GM19239 (cell line): ENCODE data around the gene RAB36.
A peak's percentile ranks its signal among the peaks of the same experiment; 100 is the strongest.

ENCODE experiments used
- DNase-seq: peaks from one replicate; pipeline ENCODE4 v3.0.0; 2011; ENCODE audit warnings: low spot score; ENCODE audit not compliant: insufficient read length
- FAIRE-seq: peaks from 2 replicates; lab custom pipeline; 2011; peaks lifted over from hg19 to GRCh38; lab: Jason Lieb, UNC

Gene RAB36, protein sequence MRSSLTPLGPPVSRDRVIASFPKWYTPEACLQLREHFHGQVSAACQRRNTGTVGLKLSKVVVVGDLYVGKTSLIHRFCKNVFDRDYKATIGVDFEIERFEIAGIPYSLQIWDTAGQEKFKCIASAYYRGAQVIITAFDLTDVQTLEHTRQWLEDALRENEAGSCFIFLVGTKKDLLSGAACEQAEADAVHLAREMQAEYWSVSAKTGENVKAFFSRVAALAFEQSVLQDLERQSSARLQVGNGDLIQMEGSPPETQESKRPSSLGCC

GRCh38 chr22:23144932-23145877 is at the start of gene RAB36:
Gene RAB36, plus strand, starts transcription at chr22:23145477. Its CDS starts 1,140 bp downstream, at chr22:23146617.
- FAIRE-seq = peak; percentile 60
- peak; percentile 78 for DNase-seq

- DNase-seq (no peak), FAIRE-seq (no peak)
These were observed 49.4 kb upstream of the RAB36 start for GRCh38 chr22:23095733-23096342.

DNA sequence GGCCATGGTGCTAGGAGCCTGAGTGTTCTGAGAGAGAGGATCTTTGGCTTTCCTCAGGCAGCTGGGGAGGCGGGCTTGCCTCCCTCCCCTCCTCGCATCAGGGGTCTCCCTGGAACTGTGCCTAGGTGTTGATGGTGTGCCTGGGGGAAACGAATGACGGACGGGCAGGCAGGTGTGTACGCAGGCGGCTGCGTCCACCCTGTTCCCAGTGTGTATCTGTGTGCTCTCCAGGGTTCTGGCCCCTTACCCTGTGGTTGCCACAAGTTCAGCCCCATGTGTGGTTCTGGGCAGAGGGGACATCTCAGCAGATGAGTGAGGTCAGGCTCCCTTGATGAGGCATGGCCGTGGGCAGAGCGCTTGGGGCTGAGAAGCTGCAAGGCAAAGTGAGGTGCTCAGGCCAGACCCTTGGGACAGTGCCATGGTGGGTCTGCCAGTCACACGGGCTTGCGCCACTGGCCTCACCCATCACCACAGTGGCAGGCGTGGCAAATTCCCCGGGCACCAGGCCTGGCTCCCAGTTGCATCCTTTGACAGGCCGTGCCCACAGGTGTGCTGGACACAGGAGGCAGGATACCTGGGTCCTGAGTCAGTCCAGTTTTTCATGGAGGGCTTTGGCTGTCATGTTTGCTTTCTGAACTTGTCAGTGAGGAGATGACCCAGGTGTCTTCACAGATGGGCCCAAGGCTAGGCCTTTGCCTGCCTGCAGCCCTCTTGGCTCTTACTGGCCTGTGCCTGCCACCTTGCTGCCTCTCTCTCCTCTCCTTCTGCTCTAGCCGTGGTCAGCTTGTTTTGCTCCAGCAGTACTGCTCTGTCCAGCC is 47.7 kb upstream of the RAB36 start:
- DNase-seq (no peak), FAIRE-seq (no peak)

DNA sequence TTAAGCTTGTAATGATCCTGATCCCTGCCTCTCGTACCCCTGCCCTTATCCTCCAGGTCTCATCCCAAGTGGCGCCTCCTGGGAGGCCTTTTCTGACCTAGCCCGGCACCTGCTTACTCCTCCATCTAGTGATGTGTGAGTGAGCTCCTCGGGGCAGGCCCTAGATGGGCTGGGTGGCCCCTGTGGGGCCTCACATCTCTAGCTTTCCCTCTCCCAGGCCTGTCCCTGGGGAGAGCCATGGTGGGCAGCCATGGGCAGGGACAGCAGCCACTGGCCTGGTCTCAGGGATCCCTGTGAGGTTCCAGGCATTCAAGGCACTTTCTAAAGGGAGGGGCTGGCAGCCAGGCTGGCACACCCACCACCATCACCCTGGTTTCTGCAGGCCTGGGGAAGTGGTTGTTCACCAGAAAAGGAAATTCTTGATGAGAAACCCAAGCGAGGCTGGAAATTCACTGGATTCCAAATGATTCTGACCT is 47.0 kb upstream of the RAB36 start:
- DNase-seq (no peak), FAIRE-seq (no peak)

DNA sequence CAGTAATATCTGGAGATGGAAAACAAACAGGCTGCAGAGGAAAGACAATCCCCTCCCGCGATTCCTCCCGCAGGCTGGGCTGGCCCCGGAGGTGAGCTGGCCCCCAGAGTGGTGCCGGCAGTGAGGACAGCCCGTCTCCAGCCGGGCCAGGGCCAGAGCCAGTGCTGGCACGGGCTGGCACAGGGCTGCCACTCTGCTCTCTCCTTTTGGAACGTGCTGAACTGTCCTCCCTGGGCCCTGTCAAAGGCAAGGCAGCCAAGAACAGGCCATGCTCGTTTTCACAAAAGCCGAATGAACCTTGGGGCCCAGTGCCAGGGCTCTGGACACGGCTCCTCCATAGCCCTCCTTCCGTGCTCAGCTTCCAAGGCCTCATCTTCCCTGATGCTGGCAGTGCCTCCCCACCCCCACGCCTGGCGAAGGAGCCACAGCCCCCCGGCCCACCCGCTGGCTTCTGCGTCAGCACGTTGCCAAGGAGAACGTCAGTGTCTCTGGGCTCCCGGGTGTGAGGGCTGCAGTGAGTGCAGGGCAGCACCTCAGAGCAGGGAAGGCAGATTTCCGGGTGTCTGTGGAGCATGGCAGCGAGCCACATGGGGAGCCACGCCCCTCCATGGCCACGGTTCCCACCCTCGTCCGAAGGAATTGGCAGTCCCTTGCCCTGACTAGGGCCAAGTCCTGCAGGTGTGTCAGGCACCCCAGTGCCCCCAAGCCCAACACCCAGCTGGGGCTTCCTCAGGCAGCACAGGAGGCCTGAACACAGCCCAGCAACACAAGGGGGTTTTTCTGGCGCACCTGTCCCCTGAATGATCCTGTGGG is 46.4 kb upstream of the RAB36 start:
- FAIRE-seq (no peak), DNase-seq (no peak)

DNA sequence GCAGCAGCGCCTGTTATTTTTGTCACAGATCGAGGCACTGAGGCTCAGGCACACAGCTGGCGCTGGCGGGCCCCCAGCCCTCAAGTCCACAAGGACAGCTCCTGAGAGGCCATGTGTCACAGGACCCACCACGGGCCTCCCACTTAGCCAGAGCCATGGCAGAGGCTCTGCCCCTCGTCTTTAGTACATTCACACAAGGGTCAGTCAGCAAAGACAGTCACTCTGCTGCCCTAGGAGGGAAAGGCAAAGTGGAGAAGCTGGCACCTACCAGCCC is 45.8 kb upstream of the RAB36 start:
- FAIRE-seq (no peak), DNase-seq (no peak)

DNA sequence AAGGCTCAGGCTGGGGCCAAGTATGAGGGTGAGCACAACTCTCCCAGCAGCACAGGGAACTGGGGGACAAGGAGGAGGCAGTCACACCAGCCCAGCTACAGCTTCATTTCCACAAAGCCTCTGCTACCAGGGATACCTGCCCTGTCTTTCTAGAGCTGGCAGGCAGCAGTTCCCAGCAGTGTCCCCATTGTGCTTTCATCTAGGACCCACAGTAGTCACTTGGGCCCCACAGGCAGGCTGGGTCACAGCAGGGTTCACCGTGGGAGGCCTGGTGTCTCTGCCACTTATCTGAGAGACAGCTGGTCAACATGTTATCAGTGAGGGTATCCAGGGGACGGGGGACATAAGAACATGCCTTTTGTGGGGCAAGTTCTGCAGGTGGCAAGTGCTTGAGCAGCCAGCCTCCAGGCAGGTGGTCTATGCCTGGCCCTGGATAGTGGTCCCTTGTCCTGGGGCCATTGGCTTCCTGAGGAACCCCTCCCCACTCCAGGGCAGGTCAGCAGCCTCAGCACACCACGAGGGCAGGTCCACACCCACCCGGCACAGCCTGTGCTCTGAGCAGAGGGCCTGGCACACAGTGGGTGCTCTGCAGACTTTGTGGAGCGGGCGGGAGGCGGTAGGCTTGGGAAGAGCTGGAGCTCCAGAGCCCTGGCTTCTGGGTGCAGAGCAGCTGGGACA is 45.0 kb upstream of the RAB36 start:
- no peak for FAIRE-seq

DNA sequence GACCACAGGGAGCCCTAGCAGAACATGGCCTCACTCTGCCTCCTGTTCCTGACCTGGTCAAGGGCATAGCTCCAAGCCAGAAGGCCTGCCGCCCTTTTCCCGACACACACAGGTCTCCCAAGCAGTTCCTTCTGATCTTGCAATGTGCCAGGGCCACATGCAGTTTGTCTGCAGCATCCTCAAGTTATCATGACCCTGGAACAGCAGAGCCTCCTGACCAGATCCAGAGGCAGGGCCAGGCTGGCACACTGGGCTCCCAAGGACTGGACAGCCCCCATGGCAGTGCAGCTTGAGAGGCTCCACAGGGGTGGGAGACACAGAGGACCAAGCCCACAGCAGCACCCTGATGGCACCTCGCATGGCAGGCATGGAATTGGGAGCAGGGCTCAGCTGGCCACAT is 43.8 kb upstream of the RAB36 start:
- DNase-seq = no peak
- no peak for FAIRE-seq

More for the DNA sequence above, 45.0 kb upstream of the RAB36 start:
- no peak for DNase-seq

DNA sequence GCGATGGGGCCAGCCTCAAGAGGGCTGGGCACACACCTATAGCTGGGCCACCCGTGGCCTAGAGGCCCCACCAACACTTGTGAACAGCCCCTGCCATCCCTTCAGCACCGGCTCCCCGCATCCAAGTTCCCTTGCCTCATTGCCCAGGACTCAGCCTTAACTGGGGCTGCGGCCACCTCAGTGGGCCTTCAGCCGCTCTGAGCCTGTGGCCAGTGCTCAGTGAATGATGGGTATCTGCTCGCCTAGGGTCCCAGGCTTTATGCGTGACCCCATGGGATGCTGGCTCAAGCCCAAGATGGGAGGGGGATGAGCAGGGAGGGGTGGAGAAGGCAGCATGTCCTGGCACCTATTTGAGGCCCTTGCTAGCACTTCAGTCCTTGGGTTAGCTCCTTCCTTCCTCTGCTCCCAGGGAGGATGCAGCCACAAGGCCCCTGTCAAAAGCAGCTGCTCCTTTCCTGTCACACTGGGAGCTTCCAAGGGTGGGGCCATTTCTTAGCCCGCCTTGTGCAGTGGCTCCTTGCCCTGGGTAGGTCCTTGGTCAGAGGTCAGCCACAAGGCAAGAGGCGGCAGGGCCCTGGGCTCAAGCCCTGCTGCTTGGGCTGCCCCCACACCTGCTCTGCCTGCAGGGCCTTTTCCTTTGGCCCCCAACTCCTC is 43.1 kb upstream of the RAB36 start:
- no peak for FAIRE-seq
- no peak for DNase-seq

GRCh38 chr22:23102776-23103175 is 42.5 kb upstream of the RAB36 start:
- no peak for DNase-seq
- no peak for FAIRE-seq

GRCh38 chr22:23103199-23103954 is 41.9 kb upstream of the RAB36 start:
- no peak for FAIRE-seq

GRCh38 chr22:23104187-23104971 is 40.9 kb upstream of the RAB36 start:
- FAIRE-seq = no peak

More at GRCh38 chr22:23103199-23103954, 41.9 kb upstream of the RAB36 start:
- DNase-seq = no peak

DNA sequence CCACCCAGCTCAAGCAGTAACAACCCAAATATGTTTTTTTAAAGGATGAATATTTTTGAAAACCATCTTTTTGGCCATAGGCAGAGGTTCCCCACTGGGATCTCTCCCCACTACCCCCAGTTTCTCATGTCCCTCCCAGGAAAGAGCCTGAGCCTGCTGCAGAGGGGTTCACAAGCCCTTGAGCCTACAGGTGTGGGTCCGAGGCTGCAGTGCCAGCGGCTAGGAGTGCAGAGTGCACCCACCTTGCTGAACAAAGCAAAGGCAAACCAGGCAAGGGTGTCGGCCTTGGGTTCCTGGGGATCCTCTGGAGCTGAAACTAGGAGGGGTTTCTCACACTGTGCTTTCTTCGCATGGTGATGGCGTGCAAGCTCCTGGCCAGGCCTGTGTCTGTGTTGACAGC is 40.0 kb upstream of the RAB36 start:
- DNase-seq (no peak), FAIRE-seq (no peak)

More at GRCh38 chr22:23104187-23104971, 40.9 kb upstream of the RAB36 start:
- DNase-seq = no peak

GRCh38 chr22:23105919-23106318 is 39.4 kb upstream of the RAB36 start:
- DNase-seq (no peak), FAIRE-seq (no peak)

GRCh38 chr22:23106344-23106743 is 38.9 kb upstream of the RAB36 start:
- DNase-seq (no peak), FAIRE-seq (no peak)

DNA sequence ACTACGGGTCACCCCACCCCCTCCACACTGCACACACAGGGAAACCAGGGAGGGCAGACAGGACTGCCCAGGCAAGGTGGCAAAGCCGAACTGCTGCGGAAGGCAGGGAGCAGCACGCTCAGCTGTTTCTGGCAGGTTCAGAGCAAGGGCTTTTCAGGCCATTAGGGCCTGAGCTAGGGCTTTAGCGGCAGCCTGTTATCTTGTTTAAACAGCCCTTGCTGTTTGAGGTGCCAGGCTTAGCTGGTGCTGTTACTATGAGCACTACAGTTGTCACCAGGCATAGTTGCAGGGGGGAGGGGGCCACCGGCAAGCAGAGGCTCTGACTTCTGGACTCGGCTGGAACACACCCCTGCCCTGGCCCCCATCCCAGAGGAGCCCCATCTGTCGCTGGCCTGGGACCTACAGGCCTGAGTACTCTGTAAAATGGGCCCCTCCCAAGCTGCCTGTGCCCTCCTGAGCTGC is 38.3 kb upstream of the RAB36 start:
- FAIRE-seq (no peak), DNase-seq (no peak)
